GM11168 (cell line): ENCODE results near the gene MYO3B.
"Not testable (repeated sequence)": the region's sequence is repeated elsewhere in the genome, so short reads cannot be mapped to it uniquely, and the experiment has no call there.

Experiments used
- in situ Hi-C: fragments of 300-500 bp; cut with MboI; formaldehyde crosslinking; loops from one replicate; pipeline ENCODE4 v1.12.0; 2022; ENCODE audit warnings: low sequenced_read_pairs; ENCODE audit not compliant: unreplicated experiment

MYO3B gene

DNA sequence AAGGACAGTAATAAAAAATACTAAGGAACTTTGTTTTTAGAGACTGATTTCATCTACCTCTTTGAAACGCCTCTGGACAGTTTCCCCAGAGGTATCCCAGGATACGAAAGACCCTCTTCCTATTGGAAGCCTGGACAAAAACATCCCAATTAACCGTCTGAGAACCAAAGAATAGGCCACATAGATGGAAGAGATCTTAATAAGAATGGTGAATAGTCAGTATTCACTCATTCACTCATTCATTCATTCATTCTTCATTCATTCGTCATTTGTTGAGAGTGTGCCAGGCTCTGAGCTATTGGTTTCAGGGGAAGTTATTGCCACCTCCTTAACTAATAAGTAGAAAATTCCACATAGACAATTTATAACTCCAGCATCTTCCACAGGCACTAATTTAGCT lies 464.0 kb downstream of the MYO3B start:
- in situ Hi-C loops = no loop called here

DNA sequence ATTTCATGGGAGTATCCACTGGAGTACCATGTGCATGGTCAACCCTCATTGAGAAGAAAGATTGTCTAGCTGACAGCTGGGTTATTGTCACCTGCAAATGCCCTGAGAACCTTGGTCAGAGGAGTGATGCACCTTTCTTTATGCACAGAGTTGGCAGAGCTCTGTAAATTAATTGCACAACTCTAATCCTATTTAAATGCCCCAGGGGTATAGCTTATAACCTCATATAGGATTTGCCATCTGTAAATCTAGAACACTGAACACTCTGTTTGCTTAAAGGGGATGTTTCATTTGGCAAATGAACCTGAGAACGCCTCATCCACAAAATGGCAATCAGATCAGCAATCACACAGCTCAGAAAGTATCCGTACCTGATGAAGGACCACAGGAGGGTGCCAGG lies 465.4 kb downstream of the MYO3B start:
- in situ Hi-C loops = no loop called here

DNA sequence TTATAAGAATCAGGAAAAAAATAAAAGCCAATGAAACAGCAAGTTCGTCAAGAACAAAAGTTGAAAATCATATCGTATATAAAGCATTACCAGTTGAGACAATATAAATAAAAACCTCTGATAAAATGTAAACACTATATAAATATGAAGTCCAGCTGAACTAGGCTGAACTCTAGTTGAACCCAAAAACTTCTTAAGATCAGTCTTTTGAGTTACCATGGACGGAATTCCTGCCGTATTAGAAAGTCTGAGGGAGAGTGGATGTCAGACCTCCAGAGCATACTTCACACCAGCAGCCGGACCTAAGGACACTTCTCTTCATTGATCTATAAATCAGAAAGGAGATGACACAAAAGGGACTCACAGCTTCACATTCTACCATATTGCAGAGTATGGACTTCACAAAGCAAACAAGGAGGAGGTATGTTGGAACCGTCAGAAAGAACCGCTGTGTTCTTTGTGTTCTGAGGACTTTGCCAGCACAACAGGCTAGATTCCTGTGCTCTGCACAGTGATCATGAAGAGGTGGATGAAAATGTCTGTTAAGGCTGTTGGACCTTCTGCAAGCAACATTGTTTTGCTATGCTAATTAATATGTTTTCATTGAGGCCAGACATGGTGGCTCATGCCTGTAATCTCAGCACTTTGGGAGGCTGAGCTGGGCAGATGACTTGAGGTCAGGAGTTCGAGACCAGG lies 469.9 kb downstream of the MYO3B start:
- in situ Hi-C loops = no loop called here

- in situ Hi-C loops = no loop called here
Observed at GRCh38 chr2:170651624-170652325, 473.8 kb downstream of the MYO3B start.

DNA sequence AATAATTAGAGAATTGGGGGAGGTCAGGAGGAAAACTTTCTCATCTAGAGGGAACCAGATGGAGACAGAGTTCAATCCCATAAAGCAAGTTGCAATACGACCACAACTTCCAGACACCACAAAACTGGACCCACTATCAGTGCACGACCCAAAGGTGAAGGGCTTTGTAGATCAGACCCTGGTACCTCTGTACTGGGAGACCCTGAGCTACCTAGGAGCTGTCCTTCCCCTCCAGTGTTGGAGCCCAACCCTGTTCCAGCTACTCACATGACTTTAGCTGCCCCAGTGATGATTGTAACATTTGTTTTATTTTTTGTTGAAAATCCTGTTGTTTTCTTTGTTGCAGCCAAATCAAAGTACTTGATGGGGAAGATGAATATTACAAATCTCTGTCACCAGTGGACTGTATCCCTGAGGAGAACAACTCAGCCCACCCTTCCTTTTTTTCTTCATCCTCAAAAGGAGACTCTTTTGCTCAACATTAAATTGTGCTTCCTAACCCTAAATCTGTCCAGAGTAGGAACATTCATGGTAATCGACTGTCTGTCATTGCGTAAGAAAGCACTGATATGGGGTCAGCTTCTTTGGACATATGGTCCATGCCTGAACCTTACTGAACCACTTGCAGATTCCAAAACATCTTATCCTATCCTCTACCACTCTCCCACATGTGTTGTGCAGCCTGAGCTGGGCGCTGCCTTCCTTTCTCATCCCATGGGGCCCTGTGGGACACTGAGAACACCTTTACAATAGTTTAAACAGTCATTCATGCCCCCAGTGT lies 474.9 kb downstream of the MYO3B start:
- in situ Hi-C loops = no loop called here

- in situ Hi-C loops = no loop called here
Observed at GRCh38 chr2:170656669-170657068, 478.7 kb downstream of the MYO3B start.

GRCh38 chr2:170660409-170660808 lies 482.5 kb downstream of the MYO3B start:
- in situ Hi-C loops = no loop called here

GRCh38 chr2:170665743-170666142 lies 487.8 kb downstream of the MYO3B start:
- in situ Hi-C loops = no loop called here

DNA sequence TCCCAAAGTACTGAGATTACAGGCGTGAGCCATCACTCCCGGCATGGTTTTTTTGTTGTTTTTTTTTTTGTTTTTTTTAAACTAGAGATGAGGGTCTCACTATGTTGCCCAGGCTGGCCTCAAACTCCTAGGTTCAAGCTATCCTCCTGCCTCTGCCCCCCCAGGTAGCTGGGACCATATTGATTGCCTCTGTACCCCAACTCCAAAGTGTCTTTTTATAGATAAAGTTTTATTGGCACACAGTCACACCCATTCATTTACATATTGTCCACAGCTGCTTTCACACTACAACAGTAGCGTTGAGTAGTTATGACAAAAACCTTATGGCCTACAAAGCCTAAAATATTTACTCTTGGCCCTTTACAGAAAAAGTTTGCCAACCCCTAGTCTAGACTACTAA lies 492.0 kb downstream of the MYO3B start:
- in situ Hi-C loops = no loop called here

DNA sequence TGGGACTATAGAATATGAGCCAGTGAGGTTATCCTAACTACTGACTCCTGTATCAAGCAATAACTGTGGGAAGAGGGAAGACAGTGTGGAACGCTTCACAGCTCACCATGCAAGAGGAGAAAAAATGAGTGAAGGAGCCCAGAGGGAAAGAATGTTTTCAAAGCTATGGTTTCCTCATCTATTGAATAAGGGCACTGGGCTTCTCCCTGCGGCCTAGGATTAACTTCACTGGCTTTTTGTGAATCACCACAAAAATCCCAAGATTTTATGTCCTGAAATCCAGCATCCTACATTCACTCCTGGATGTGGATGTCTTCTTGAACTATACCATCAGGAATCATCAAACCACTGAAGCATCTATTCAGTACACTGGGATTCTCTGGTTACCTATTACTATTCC lies 492.7 kb downstream of the MYO3B start:
- in situ Hi-C loops = no loop called here

DNA sequence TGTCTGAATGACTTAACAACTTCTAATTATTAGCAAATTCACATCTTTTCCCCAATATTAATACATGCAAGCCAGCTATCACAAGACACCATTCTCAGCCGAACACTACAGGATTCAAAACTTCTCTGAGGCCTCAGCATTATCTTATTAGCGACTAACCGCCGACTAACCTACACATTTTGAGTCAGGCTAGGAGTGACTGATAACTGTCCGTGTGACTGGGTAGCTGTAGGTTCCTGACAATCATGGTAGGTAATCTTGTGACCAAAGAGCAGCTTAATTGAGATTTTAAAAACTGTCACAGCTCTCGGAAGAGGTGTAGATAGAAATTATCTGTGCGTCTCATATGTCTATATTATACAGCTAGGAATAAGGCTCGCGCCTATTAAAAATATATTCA lies 493.1 kb downstream of the MYO3B start:
- in situ Hi-C loops = no loop called here

DNA sequence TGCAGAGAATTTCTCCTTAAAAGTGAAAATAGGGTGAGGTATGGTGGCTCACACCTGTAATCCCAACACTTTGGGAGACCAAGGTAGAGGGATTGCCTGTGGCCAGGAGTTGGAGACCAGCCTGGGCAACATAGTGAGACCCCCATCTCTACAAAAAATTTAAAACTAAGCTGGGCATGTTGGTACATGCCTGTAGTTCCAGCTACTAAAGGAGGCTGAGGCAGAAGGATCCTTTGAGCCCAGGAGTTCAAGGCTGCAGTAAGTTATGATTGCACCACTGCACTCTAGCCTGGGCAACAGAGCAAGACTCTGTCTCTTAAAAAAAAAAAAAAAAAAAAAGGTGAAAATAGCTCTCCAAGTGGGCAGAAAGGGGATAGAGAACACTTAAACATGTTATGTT lies 496.3 kb downstream of the MYO3B start:
- in situ Hi-C loops = not testable (repeated sequence)

DNA sequence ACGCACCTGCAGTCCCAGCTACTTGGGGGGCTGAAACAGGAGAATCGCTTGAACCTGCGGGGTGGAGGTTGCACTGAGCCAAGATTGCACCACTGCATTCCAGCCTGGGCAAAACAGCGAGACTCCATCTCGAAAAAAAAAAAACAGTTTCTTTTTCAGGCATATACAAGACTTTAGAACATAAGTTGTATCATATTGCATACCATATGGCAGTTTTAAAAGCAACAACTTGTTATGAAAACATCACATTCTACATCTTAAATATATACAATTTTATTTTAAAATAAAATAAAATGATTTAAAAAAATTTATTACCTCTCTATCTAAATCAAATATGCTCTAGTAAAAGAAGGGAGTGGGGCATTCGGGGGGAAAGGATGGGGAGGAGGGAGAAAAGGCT lies 497.8 kb downstream of the MYO3B start:
- in situ Hi-C loops = no loop called here

DNA sequence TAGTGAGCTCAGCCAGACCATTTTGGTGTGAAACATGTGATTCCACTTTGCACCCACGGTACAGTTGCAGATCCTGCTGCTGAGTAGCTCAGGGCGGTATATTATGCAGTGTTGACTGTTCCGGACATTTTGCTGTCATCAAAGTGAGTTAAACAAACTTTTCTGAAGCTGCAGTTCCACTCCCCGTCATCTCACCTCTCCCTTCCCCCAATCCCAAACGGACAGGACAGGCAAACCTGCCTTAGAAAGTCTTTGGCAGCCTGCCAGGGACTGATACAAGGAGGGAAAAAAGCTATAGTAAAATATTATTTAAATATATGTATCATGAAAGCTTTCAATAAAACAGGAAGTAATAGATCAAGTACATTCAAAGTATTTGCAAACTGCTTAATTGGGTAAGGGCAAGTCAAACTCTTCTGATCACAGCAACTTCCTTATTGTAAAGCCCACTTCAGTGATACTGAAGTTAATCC lies 501.7 kb downstream of the MYO3B start:
- in situ Hi-C loops = no loop called here

GRCh38 chr2:170680172-170680941 lies 502.4 kb downstream of the MYO3B start:
- in situ Hi-C loops = no loop called here

DNA sequence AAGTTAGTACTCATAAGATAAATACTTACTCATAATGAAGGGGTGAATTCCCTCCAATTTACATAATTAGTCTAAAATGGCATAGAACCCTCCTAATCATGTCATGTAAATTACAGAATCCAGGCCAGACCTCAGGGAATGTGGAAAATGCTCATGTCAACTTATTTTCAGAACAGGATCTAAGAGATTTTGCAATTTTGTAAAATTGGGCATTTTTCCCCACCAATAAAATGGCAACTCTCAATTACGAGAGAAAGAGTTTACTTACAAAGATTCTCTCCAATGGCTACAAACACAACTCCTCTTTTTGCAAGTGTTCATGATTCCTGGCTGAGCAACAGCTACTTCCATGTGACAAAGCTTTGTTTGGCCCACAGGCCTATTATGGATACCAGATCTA lies 503.4 kb downstream of the MYO3B start:
- in situ Hi-C loops = no loop called here

DNA sequence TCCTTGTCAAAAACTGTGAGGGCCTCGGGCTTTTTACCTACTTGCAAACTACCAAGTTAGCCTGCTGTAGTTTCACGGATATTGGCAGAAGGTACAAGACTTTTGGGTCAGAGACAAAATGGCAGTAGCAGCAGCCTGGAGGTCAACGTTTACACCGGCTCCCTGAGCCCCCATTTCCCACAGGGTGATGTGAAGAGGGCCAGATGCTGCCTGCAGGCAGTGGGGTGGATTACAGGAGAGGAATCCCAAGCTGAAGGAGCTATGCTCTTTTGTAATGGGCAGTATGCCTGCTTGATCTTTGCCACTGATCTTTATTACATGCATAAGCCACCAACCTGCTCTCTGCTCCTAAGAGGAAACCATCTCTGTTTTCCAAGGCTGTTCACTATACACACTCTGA lies 507.6 kb downstream of the MYO3B start:
- in situ Hi-C loops = no loop called here

- in situ Hi-C loops = no loop called here
Observed at GRCh38 chr2:170689481-170689880, 511.5 kb downstream of the MYO3B start.

DNA sequence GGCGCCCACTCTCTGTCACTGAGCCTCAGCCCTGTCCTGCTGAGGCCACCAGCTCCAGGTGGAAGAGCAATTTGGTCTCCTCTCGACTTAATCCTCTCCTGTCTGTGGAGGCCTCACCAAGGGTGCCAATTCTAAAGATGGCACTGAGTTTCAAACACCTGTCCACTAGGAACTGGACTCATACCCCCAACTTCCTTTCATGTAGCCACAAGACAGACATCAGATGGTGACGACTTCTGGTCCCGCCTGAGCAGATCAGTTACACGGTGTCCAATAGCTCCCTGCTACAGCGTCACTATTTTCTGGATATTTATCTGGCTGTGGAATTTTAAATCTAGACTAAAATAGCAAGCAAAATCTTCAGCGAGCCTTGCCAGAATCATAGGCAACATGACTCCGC lies 512.7 kb downstream of the MYO3B start:
- in situ Hi-C loops = no loop called here

- in situ Hi-C loops = no loop called here
Observed at GRCh38 chr2:170694316-170694715, 516.4 kb downstream of the MYO3B start.
